Ecto neural progenitor cell (in vitro differentiated cells): ENCODE results near the gene KLHL42.
A peak's percentile ranks its signal among the peaks of the same experiment; 100 is the strongest.
"Not testable (repeated sequence)": the region's sequence is repeated elsewhere in the genome, so short reads cannot be mapped to it uniquely, and the experiment has no call there.

Source experiments
- DNase-seq: peaks from one replicate; pipeline ENCODE4 v3.0.0-alpha.2; 2018; ENCODE audit warnings: low spot score

Gene KLHL42, protein sequence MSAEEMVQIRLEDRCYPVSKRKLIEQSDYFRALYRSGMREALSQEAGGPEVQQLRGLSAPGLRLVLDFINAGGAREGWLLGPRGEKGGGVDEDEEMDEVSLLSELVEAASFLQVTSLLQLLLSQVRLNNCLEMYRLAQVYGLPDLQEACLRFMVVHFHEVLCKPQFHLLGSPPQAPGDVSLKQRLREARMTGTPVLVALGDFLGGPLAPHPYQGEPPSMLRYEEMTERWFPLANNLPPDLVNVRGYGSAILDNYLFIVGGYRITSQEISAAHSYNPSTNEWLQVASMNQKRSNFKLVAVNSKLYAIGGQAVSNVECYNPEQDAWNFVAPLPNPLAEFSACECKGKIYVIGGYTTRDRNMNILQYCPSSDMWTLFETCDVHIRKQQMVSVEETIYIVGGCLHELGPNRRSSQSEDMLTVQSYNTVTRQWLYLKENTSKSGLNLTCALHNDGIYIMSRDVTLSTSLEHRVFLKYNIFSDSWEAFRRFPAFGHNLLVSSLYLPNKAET

DNA sequence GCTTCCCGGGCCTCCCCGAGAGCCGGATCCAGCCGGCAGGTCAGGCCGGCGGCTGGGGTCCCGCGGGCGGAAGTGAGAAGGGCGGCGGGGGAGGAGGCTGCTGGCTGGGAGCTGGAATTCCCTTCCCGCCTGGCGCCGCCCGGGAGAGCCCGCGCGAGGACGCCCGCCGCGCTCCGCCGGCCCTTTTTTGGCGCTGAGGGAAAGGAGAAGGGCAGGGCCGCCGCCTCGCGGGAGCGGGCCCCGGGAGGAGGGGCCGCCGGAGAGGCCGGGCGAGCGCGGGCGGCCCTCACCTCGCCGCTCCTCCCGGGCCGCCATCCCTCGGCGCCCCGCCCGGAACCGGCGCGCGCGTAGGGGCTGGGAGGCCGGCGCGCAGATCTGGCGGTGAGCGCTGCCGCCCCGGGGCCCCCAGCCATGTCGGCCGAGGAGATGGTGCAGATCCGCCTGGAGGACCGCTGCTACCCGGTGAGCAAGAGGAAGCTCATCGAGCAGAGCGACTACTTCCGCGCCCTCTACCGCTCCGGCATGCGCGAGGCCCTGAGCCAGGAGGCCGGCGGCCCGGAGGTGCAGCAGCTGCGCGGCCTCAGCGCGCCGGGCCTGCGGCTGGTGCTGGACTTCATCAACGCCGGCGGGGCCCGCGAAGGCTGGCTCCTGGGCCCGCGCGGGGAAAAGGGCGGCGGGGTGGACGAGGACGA lies at the start of gene KLHL42, which contains the start of gene MANSC4:
KLHL42 (plus strand) TSS at position 314 of the 692 bp plus-strand sequence; CDS start at position 412, 98 bp downstream.
MANSC4 (minus strand) TSS at position 317 of the 692 bp plus-strand sequence. CDS start 8,960 bp downstream, outside the sequence.
- DNase-seq = peak; percentile 90

DNA sequence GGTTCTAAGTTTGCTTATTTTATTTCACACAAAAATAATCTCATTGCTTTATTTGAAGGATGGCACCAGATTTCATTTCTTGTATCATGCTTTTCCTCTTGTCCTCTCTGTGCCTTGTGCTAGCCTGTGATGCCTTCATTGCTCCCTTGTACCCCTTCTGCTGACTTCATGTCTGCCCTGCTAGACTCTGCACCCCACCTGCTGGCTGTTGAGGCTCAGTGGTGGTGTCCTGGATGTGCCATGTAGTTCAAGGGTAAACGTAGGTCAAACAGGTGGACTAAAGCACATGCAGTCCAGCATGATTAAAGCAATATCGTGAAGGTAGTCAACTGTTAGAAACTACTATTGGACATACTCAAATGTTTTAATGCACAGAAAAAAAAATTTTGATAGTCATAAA lies 47.8 kb upstream of the KLHL42 start:
- DNase-seq = no peak

DNA sequence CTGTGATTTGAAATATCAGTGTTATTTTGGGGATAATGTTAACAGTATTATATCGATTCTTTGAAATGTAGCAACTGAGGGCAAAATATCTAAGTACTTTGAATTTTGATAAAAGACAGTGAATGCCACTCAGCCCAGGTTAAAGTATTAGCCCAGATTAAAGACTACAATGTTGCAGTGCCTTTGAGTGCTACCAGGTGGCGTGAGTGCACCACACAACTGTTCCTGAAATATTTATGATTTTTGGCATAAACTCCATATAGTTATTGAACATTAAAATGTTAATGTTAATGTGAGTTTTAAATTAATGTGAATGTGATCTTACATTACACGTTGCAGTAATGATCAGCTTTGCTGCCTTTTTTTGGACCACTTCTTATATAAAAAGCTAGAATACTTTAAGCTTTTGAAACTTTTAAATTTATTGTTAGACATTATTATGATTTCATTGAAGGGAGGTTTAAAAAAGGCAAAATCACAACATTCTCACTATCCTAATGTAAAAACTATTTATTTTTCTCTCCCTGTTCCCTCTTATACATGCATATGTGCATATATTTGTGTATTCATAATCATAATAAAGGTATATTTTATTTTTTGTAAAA lies 46.9 kb upstream of the KLHL42 start:
- no peak for DNase-seq

DNA sequence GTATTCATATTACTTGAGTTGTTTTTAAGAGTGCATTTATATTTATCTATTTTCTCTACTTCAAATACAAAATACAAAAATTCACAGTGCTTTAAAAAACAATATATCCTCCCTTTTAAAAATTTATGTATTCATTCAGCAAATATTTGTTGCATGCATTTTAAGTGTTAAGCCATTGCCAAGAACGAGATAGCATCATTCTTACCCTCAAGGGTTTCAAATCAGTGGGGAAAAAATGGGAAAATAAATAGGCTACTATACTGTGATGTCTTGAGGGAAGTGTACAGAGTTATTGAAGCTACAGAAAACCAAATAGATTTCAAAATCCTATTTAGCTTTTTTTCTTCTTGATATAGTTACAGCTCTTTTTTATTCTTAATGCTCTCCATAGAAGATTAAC lies 46.2 kb upstream of the KLHL42 start:
- no peak for DNase-seq

DNA sequence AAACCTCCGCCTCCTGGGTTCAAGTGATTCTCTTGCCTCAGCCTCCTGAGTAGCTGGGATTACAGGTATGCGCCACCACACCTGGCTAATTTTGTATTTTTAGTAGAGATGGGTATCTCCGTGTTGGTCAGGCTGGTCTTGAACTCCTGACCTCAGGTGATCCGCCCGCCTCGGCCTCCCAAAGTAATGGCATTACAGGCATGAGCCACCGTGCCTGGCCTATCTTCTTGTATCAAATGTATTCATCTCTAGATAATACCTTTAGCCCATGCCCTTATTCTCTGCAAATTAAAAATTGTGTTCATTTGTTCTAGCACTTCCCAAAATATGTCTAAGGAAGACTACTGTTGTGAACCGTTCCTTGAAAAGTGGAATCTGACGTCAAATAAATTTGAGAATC lies 45.7 kb upstream of the KLHL42 start:
- DNase-seq = not testable (repeated sequence)

DNA sequence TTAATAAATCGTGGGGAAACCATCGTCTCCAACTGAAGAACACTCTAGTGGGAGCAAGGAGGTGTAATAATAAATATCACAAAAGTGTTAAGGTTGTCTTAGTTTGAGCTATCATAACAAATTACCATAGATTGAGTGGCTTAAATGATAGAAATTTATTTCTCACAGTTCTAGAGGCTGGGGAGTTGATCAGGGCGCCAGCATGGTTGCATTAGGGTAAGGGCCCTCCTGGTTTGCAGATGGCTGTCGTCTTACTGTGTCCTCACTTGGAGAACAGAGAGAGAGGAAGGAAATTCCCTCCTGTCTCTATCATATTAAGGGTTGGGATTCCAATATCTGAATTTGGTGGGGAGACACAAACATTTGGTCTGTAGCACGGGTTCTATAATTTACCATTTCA lies 36.4 kb upstream of the KLHL42 start:
- DNase-seq = no peak

DNA sequence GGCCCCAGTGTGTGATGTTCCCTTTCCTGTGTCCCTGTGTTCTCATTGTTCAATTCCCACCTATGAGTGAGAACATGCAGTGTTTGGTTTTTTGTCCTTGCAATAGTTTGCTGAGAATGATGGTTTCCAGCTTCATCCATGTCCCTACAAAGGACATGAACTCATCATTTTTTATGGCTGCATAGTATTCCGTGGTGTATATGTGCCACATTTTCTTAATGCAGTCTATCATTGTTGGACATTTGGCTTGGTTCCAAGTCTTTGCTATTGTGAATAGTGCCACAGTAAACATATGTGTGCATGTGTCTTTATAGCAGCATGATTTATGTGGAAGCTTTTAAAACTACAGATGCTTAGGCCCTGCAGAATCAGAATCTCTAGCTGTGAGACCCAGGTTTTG lies 34.3 kb upstream of the KLHL42 start:
- DNase-seq = not testable (repeated sequence)

DNA sequence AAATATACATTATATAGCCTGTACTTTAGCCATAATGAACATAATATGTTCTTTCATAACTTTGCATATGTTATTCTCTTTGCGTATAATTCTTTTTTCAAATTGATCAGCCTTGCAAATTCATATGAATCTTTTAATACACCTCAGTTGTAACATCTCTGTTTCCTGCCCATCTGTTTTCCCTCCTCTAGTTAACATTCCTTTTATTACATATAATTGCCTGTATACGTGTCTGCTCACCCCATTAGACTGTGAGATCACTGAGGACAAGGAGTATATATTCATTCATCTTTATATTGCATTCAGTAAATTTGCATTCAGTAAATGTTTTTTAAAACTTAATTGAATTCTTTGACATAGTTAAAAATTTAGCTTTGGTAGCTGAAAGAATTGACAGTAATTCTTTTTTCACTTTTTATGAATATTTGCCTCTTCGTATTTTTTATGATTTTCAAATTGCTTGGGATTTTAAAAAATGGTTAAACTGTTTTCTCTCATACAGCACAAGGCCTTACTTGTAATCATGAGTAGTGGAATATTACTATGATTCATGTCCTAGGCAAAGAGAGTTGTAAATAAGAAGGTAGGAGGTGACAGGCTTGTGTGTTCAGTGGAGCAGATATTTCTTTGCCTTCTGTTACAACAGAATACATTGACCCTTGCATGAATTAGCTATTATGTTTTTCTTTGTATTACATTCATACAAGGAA lies 32.8 kb upstream of the KLHL42 start:
- DNase-seq = no peak

DNA sequence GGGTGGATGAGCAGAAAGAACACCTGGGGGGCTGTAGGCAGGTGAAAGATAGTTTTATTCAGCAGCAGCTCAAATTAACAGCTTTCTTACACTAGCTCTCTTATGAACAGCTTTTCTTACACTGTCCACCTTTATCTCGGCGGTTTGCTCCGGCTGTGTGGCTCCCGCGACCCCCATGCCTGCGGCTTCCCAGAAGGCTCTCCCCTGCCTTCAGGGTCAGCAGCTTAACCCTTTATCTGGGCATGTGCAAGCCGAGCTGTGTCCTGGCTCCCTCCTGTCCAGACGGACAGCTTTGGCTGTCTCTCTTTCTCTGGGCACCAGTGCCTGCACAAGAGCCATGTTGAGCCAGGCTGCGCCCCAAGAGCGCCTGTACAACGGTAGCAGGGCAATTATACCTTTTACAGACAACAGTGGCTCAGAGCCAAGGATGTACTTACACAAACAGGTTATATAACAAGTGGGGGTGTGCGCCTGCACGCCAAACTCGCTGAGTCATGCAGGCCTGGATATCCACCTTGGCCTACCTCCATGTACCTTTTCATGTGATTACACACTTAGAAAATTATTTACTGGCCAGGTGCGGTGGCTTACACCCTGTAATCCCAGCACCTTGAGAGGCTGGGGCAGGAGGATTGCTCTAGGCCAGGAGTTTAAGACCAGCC lies 28.5 kb upstream of the KLHL42 start:
- DNase-seq = no peak

DNA sequence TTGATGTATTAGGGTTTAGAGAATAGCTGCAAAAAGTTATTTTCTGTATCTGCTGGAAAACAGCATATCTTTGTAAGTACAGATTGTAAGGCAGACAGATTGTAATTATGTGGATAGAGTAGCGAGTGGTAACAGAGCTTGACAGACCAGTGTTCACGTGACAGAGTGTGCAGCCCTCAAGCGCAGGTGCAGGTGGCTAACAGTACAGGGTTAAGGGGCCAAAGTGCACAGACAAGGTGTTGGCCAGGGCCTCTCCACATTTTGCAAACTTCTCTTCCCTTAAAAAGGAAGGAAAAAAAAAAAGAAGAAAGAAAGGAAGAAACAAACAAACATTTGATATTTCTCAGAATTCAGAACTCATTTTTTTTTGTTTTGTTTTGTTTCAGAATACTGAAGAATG lies 25.2 kb upstream of the KLHL42 start:
- no peak for DNase-seq

DNA sequence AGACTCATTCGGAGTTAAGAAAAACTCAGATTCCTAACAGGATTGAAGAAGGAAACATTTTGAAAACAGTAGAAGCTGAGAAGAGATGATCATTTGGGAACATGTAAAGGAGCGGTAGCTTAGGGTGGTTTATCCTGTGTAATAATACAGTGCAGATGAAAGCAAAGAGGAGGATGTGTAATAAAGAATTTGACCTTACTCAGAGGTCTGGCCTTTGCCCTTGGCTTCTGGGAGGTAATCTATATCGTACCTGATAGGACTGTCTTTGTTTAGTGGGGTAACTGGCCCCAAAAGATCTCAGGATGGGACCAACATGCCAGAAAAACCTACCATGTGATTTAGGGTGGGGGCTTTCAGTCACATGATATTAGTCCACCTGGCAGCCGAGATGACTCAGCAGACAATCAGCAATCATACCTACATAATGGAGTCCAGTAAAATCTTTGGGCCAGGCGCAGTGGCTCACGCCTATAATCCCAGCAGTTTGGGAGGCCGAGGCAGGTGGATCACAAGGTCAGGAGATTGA lies 23.3 kb upstream of the KLHL42 start:
- DNase-seq = no peak

DNA sequence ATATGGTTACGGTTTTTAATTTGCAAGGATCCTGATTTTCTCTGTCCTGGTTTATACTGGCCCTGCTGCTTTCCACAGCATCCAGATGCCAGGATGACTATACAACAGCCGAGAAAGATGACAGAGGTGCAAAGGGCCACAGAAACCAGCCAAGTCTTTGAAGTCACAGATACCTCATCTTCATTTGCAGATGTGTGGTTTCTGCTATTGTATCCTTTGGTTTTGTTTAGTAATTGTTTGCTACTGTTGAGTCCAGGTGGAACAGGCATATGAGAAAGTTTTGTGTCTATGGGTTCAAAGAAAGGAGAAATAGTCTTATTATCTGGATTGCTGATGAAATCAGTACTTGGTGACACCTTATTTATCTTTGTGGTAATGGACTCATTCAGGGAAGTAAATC lies 17.3 kb upstream of the KLHL42 start:
- no peak for DNase-seq

DNA sequence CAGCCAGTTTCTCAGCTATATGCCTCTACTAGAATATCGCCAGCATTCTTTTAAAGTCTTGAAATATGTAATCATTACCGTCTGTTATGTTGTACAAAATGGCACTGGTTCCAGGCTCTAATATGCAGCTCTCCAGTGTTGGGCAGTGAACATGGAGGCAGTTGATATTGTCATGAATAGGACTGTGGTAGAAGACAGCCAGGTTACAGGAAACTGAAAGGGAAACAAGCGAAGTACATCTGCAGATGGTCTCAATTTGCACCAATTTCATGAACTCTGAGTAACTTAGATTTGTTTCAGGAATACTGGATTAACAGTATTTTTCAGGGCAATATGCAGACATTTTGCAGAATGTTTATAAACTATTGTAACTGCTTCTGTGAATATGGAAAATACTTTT lies 13.4 kb upstream of the KLHL42 start:
- no peak for DNase-seq

DNA sequence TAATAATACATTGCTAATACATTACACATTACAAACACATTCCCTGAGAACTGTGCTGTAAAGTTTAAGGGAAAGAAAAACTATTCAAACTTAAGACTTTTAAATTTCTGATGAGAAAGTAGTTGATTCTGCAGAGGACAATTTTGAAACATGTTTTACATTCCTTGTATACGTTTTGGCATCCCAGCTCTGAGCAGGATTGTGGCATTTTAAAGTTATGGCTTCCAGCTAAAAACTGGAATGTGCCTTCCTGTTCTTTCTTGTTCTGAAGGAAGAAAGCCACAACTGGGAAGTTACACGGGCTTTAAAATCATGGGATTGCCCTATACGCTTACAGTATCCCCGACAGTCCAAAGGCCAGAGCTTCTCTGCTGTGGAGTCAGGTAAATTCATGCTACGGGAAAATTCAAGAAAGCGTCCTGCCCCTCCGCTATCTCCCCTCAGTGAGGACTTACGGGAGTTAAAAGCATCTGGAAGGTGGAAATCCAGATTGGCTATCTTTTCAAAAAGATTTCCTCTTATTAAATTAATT lies 10.8 kb upstream of the KLHL42 start:
- DNase-seq = no peak

DNA sequence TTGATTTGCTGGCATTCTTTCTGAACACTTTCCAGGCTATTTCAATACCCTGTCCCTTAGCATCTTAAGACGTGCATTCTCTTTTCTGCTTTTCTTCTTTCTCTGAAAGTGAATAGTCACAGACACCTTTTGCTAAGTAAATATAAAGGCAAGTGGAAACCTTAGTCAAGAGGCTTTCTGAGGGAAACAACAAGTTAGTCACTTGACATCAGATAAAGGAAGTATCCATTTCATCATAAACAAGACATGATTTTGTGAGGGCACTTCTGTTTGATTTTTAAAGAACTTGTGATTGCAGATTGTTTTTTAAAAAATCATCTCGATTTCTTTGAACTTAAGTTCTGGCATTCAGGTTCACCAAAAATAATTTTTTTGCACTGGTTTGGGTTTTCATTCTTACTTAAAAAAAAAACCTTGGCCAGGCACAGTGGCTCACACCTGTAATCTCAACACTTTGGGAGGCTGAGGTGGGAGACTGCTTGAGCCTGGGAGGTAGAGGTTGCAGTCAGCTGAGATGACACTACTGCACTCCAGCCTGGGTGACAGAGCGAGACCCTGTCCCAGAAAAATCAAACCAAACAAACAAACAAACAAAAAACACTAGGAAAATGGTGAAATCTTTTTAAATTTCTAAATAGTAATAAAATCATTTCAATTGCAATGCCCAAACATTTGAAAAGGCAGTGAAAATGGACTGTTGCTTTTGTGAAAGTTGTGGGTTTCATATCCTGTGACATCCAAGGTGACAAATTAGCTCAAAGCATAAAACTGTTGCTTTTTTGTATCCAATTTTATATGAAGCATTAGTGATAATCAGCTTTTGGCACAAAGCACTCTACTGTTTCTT lies 8.3 kb upstream of the KLHL42 start:
- DNase-seq = no peak

DNA sequence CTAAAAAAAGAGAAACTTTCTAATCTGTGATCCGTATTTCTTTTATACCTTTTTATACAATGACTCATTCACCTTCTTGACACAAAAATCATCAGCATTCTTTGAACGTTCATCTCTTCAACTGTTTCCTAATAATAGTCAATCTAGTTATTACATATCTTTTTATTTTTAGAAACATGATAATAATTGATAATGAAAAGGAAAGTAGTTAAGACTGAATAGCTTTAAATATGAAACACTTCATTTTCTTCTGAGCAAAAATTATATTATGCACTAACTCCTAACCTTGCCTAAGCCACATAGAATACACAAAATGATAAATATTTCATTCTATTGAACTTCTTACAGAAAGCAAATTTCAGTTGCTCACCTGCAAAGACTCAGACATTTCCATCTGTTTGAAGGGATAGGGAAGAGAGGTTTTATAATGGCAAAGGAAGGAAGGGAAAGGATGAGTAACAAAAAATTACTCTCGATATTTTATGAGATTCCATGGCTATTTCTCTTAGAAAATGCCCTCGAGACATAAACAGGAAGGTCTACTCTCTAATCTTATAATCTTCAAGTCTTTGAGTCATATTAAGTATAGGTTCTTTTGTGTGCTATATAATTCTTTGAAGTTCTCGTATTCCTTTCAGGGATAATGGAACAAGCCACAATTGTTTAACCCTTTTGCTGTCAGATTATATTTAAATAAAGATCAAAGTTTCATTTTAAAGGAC lies 7.5 kb upstream of the KLHL42 start:
- DNase-seq = no peak

DNA sequence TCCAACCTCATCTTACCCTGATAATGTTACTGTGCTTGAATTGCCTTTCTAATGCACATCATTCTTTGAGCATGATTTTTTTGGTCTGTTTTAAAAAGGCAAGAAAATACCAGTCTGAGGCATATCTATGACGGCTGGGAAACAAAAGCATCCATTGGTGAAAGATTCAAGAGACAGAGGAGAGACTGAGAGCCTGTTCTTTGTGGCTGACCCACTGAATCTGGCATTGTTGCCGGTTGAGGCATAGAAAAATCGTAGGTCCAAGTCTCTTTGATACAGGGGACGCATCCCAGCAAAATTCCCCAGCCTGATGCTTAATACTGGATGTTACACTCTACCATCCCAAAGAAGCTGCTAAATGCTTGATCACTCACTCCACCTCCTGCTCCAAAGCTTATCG lies 2.9 kb upstream of the KLHL42 start:
- DNase-seq = no peak

DNA sequence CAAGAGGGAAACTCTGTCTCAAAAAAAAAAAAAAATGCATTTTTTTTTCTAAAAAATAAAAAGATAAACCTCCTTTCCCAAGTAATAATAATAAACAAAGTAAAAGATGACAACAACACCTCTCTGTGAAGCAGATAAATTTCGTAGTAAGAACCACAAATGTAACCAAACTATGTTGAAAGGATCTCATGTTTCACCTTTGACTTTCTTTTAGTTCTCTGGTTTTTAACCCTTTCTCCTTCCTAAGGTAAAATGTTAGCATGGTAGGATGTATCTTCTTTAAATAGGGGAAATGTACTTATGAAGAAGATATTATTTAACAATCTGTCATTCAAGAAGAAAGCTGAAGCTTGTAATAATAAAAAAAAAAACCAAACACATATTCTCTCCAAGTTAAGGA lies 1.8 kb upstream of the KLHL42 start:
- no peak for DNase-seq

DNA sequence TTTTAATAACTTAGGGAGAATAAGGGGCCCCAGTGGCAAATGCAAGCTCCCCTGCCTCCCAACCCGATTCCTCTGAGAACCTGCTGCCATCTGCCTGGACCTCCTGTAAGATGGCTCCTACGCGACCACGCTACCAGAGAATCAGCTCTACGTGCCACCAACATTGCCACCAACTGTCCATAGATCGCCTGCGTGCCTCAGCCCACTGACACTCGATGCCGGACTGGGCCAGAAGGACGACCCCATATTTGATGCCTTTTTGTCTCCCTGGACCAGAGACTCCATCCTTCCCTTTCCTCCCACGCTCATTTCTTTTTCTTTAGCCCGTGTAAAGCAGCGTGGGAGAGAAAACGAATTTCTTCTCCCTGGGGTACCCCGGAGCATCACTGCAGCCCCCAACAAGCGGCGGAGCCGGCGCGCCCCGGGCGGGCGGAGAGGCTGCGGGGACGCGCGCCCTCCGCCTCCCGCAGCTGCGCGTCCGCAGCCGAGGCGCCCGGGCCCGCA lies 565 bp upstream of the KLHL42 start:
- no peak for DNase-seq
